Measurements from ENCODE around the gene GRM8.
"Not testable (repeated sequence)": the region's sequence is repeated elsewhere in the genome, so short reads cannot be mapped to it uniquely, and the experiment has no call there.

GRM8 gene

GRCh38 chr7:126839624-126840023 lies 413.1 kb downstream of the GRM8 start:
- no peak overlapping the region for H3K4me3 ChIP-seq (ENCODE audit: low read depth, low read length)
- TF ChIP-seq CTCF (IDR thresholded peaks at IDR 0.05; ENCODE audit: low read depth, low read length, missing control alignments) = no peak
- in situ Hi-C loops (cut with HindIII; ENCODE audit: low sequenced_read_pairs) = no loop called here
- DNase-seq (ENCODE audit: low read depth) = no peak

- H3K4me3 ChIP-seq (ENCODE audit: low read depth, low read length) = no peak overlapping the region
- TF ChIP-seq CTCF (IDR thresholded peaks at IDR 0.05; ENCODE audit: low read depth, low read length, missing control alignments) = no peak
- in situ Hi-C loops (cut with HindIII; ENCODE audit: low sequenced_read_pairs) = no loop called here
- DNase-seq (ENCODE audit: low read depth) = no peak
Measured at GRCh38 chr7:126838194-126838593, 414.5 kb downstream of the GRM8 start.

GRCh38 chr7:126831241-126831640 lies 421.5 kb downstream of the GRM8 start:
- H3K4me3 ChIP-seq (ENCODE audit: low read depth, low read length); in situ Hi-C loops (cut with HindIII; ENCODE audit: low sequenced_read_pairs); DNase-seq (ENCODE audit: low read depth): not testable (repeated sequence)

- H3K4me3 ChIP-seq (ENCODE audit: low read depth, low read length) = no peak overlapping the region
- TF ChIP-seq CTCF (IDR thresholded peaks at IDR 0.05; ENCODE audit: low read depth, low read length, missing control alignments) = no peak
- DNase-seq (ENCODE audit: low read depth) = no peak
- in situ Hi-C loops (cut with HindIII; ENCODE audit: low sequenced_read_pairs) = no loop called here
Measured at GRCh38 chr7:126820925-126821324, 431.8 kb downstream of the GRM8 start.

GRCh38 chr7:126819197-126819484 lies 433.6 kb downstream of the GRM8 start:
- in situ Hi-C loops (cut with HindIII; ENCODE audit: low sequenced_read_pairs) = no loop called here
- DNase-seq (ENCODE audit: low read depth) = no peak
- H3K4me3 ChIP-seq (ENCODE audit: low read depth, low read length) = no peak overlapping the region
- TF ChIP-seq CTCF (IDR thresholded peaks at IDR 0.05; ENCODE audit: low read depth, low read length, missing control alignments) = no peak

GRCh38 chr7:126818393-126819196 lies 434.1 kb downstream of the GRM8 start:
- no peak overlapping the region for H3K4me3 ChIP-seq (ENCODE audit: low read depth, low read length)
- no peak for DNase-seq (ENCODE audit: low read depth)
- in situ Hi-C loops (cut with HindIII; ENCODE audit: low sequenced_read_pairs) = no loop called here
- TF ChIP-seq CTCF (IDR thresholded peaks at IDR 0.05; ENCODE audit: low read depth, low read length, missing control alignments) = no peak

GRCh38 chr7:126809188-126809587 lies 443.6 kb downstream of the GRM8 start:
- in situ Hi-C loops (cut with HindIII; ENCODE audit: low sequenced_read_pairs) = no loop called here
- no peak for TF ChIP-seq CTCF (IDR thresholded peaks at IDR 0.05; ENCODE audit: low read depth, low read length, missing control alignments)
- no peak for DNase-seq (ENCODE audit: low read depth)
- H3K4me3 ChIP-seq (ENCODE audit: low read depth, low read length) = no peak overlapping the region

Measured in astrocyte of the cerebellum (primary cell).